SH-SY5Y (cell line): ENCODE data around the gene CNGA3.

Experiments
- GATA2 ChIP-seq: IDR thresholded peaks from 2 replicates; pipeline ENCODE4 v1.6.1; 2011; ENCODE audit warnings: mild to moderate bottlenecking, low read depth, low read length
- GATA3 ChIP-seq: IDR thresholded peaks from 2 replicates; pipeline ENCODE4 v1.6.1; 2011; ENCODE audit warnings: low read depth, mild to moderate bottlenecking, low read length, moderate library complexity

- no peak for TF ChIP-seq GATA2
- TF ChIP-seq GATA3 = no peak
These were observed 44.8 kb upstream of the CNGA3 start for GRCh38 chr2:98301469-98301868.
